ENCODE results near the gene ZNF777.

Gene ZNF777

GRCh38 chr7:149475121-149476045 lies 14.5 kb upstream of the ZNF777 start:
- no peak for DNase-seq

GRCh38 chr7:149474309-149475120 lies 13.7 kb upstream of the ZNF777 start:
- no peak for DNase-seq

GRCh38 chr7:149473251-149473650 lies 12.4 kb upstream of the ZNF777 start:
- DNase-seq = no peak

DNA sequence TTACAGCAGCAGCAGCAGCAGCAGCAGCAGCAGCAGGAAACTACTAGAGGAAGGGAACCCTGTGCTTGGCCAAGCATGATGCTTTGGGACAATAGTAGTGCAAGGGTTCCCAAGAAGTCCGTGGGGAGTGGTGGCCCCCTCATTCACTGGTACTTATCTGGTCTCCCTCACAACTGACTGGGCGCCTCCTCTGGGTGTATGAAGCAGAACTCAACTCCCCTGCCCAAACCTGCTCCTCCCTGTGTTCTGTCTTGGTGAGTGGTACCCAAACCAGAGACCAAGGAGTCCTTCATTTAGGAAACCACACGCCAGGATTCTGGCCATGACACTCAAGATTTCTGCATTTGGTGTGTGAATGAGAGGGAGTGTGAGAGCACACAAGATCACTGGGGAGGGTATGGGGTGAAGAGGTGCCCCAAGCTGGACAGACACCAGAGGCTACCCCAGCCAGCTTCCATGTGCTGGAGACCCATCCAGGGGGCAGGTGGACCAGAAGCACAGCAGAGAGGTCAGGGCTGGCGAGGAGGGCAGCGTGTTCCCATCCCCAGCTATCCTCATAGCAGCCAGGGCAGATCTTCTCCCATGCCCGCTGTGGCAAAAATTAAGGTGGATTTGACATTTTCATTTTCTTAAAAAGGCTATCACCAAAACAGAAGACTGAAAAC lies 10.6 kb upstream of the ZNF777 start:
- no peak for DNase-seq

GRCh38 chr7:149469806-149470205 lies 8.9 kb upstream of the ZNF777 start:
- DNase-seq = no peak

GRCh38 chr7:149468208-149468607 lies 7.3 kb upstream of the ZNF777 start:
- DNase-seq = no peak

DNA sequence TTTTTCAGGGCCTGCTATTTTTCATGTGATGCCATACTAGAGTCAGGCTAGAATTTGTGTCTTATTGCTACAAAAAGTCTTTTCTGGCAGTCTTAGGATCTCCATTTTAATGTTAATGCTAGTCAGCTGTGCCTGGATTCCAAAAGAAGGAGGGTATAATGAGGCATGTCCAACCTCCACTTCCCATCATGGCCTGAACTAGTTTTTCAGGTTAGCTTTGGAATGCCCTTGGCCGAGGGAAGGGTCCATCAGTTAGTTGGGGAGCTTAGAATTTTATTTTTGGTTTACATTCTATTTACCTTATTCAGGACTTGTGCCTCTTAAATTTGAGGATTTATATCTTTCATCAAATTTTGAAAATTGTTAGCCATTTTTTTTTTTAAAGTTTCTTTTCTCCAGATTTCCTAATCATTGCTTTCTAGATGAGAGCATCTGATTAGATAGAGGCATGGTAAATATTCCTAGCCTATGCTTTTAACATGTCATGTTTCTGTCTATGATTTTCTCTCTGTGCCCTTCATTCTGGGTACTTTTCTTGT lies 6.5 kb upstream of the ZNF777 start:
- DNase-seq = no peak

GRCh38 chr7:149466364-149466763 lies 5.5 kb upstream of the ZNF777 start:
- DNase-seq = no peak

GRCh38 chr7:149463500-149464161 lies 2.8 kb upstream of the ZNF777 start:
- no peak for DNase-seq

- no peak for DNase-seq
Observed at GRCh38 chr7:149462101-149462520, 1.2 kb upstream of the ZNF777 start.

- DNase-seq = no peak
Observed at GRCh38 chr7:149459540-149460452, 1.1 kb downstream of the ZNF777 start.

DNA sequence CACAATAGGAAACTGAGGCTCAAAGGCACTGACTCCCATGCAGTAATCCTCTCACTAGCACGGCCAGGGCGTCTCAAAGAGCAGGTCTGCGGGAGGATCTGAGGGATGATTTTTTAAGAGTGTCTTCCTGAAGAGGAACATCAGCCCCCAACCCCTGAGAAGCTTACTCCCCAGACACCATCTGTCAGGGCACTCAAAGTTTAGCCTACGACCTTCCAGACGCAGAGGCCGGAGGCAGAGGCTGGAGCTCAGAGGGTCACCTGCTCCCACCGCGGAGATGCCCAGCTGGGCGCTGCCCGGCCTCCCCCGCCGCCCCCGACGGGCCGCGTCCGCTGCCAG lies 1.7 kb downstream of the ZNF777 start:
- no peak for DNase-seq

- DNase-seq = no peak
Observed at GRCh38 chr7:149458235-149458634, 2.6 kb downstream of the ZNF777 start.

DNA sequence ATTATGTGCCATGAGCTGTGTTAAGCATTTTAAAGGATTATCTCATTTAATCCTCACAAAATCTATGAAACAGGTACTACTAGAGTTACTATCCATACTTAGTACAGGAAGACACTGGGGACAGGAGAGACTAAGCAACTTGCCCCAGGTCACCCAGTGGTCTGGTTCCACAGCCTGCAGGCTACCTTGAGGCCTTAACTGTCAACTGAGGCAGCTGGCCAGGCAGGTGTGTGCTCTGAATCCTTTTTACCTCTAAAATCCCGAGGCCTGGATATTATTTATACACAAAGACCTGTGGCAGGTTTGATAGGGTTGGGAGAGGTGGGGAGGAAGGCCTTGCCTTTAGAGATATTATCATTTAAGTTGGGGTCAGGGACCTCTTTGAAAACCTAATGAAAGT lies 3.1 kb downstream of the ZNF777 start:
- DNase-seq = no peak

- no peak for DNase-seq
Observed at GRCh38 chr7:149456506-149457421, 4.1 kb downstream of the ZNF777 start.

GRCh38 chr7:149455175-149455950 lies 5.5 kb downstream of the ZNF777 start:
- no peak for DNase-seq

- no peak for DNase-seq
Observed at GRCh38 chr7:149454750-149455149, 6.1 kb downstream of the ZNF777 start.

- no peak for DNase-seq
Observed at GRCh38 chr7:149454006-149454405, 6.9 kb downstream of the ZNF777 start.

- DNase-seq = no peak
Observed at GRCh38 chr7:149450821-149451220, 10.0 kb downstream of the ZNF777 start.

- no peak for DNase-seq
Observed at GRCh38 chr7:149449897-149450296, 11.0 kb downstream of the ZNF777 start.
